ENCODE data around the gene NDOR1.

NDOR1 gene

GRCh38 chr9:137178201-137178938 lies 27.1 kb upstream of the NDOR1 start:
- no peak overlapping the region for H3K27ac ChIP-seq (replicated peaks)

DNA sequence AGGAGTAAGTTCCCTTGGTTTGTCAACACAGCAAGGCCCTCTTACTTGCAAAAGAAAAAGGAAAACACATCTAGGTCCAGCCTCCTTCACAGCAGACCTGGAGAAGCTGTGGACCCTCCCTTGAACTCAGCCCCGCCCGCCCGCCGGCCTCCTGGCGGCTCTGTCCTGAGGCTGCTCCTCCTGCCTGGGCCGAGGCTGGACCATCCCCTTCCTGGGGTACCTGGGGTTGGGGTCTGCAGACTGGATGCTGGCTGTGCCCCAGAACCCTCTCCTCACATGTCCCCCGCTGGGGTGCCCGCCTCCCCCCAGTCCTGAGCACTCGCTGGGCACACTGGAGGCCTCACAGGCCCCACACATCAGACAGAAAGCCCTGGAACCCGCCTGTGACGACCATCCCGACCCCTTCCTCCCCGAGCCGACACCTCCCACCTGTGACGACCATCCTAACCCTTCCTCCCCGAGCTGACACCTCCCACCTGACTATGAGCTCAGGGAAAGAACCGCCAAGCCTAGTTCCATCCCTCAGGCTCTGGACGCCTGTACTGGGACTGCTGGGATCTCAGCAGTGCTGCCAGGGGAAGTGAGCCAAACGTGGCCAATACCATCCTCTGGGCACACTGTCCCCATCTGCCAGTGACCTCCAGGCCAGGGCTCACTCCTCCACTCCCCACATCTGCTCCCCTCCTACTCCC lies 26.4 kb upstream of the NDOR1 start:
- Histone ChIP-seq H3K27ac (replicated peaks) (no peak overlapping the region), H3K27me3 (ENCODE audit: insufficient read depth, poor library complexity, severe bottlenecking) (no peaks in the 10 kb centered on the region), H3K4me3 (replicated peaks; ENCODE audit: insufficient read depth, low read length) (no peak overlapping the region)
- TF ChIP-seq SPI1 (IDR thresholded peaks at IDR 0.05; ENCODE audit: borderline replicate concordance, low read depth) (no peak), POLR2AphosphoS5 (IDR thresholded peaks at IDR 0.05; ENCODE audit: low read depth) (no peak), CTCF (IDR thresholded peaks at IDR 0.05; ENCODE audit: insufficient read depth, low read length) (no peak), GABPA (IDR thresholded peaks at IDR 0.05; ENCODE audit: low read depth) (no peak)
- TF ChIP-seq, protein P1, sequence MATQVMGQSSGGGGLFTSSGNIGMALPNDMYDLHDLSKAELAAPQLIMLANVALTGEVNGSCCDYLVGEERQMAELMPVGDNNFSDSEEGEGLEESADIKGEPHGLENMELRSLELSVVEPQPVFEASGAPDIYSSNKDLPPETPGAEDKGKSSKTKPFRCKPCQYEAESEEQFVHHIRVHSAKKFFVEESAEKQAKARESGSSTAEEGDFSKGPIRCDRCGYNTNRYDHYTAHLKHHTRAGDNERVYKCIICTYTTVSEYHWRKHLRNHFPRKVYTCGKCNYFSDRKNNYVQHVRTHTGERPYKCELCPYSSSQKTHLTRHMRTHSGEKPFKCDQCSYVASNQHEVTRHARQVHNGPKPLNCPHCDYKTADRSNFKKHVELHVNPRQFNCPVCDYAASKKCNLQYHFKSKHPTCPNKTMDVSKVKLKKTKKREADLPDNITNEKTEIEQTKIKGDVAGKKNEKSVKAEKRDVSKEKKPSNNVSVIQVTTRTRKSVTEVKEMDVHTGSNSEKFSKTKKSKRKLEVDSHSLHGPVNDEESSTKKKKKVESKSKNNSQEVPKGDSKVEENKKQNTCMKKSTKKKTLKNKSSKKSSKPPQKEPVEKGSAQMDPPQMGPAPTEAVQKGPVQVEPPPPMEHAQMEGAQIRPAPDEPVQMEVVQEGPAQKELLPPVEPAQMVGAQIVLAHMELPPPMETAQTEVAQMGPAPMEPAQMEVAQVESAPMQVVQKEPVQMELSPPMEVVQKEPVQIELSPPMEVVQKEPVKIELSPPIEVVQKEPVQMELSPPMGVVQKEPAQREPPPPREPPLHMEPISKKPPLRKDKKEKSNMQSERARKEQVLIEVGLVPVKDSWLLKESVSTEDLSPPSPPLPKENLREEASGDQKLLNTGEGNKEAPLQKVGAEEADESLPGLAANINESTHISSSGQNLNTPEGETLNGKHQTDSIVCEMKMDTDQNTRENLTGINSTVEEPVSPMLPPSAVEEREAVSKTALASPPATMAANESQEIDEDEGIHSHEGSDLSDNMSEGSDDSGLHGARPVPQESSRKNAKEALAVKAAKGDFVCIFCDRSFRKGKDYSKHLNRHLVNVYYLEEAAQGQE (IDR thresholded peaks at IDR 0.05; ENCODE audit: insufficient replicate concordance, low read depth), result no peak
- no peak for DNase-seq (ENCODE audit: low read depth in 1 of 2, low spot score in 1 of 2)

More at GRCh38 chr9:137178201-137178938, 27.1 kb upstream of the NDOR1 start:
- no peak for DNase-seq (ENCODE audit: low read depth in 1 of 2, low spot score in 1 of 2)
- TF ChIP-seq POLR2AphosphoS5 (IDR thresholded peaks at IDR 0.05; ENCODE audit: low read depth) (no peak), CTCF (IDR thresholded peaks at IDR 0.05; ENCODE audit: insufficient read depth, low read length) (no peak), GABPA (IDR thresholded peaks at IDR 0.05; ENCODE audit: low read depth) (no peak), SPI1 (IDR thresholded peaks at IDR 0.05; ENCODE audit: borderline replicate concordance, low read depth) (no peak)
- TF ChIP-seq, protein P1 (IDR thresholded peaks at IDR 0.05; ENCODE audit: insufficient replicate concordance, low read depth), result no peak
- Histone ChIP-seq H3K4me3 (replicated peaks; ENCODE audit: insufficient read depth, low read length) (no peak overlapping the region), H3K27me3 (ENCODE audit: insufficient read depth, poor library complexity, severe bottlenecking) (no peaks in the 10 kb centered on the region)

- Histone ChIP-seq H3K27me3 (ENCODE audit: insufficient read depth, poor library complexity, severe bottlenecking) (no peaks in the 10 kb centered on the region), H3K4me3 (replicated peaks; ENCODE audit: insufficient read depth, low read length) (no peak overlapping the region), H3K27ac (replicated peaks) (no peak overlapping the region)
- no peak for DNase-seq (ENCODE audit: low read depth in 1 of 2, low spot score in 1 of 2)
- TF ChIP-seq GABPA (IDR thresholded peaks at IDR 0.05; ENCODE audit: low read depth), result no peak
- TF ChIP-seq POLR2AphosphoS5 (IDR thresholded peaks at IDR 0.05; ENCODE audit: low read depth), result no peak
- TF ChIP-seq, protein P1 (IDR thresholded peaks at IDR 0.05; ENCODE audit: insufficient replicate concordance, low read depth), result no peak
- no peak for TF ChIP-seq CTCF (IDR thresholded peaks at IDR 0.05; ENCODE audit: insufficient read depth, low read length)
- TF ChIP-seq SPI1 (IDR thresholded peaks at IDR 0.05; ENCODE audit: borderline replicate concordance, low read depth), result no peak
Measured at GRCh38 chr9:137179761-137180160, 25.7 kb upstream of the NDOR1 start.

All from HL-60 (cell line).